NCI-H2196 (cell line): ENCODE measurements around the gene UACA.
"Not testable (repeated sequence)": the region's sequence is repeated elsewhere in the genome, so short reads cannot be mapped to it uniquely, and the experiment has no call there.

ENCODE experiments used
- DNase-seq: peaks from one replicate; lab custom pipeline; 2025; ENCODE audit not compliant: unreplicated experiment; lab: John Stamatoyannopoulos, UW

UACA gene, protein sequence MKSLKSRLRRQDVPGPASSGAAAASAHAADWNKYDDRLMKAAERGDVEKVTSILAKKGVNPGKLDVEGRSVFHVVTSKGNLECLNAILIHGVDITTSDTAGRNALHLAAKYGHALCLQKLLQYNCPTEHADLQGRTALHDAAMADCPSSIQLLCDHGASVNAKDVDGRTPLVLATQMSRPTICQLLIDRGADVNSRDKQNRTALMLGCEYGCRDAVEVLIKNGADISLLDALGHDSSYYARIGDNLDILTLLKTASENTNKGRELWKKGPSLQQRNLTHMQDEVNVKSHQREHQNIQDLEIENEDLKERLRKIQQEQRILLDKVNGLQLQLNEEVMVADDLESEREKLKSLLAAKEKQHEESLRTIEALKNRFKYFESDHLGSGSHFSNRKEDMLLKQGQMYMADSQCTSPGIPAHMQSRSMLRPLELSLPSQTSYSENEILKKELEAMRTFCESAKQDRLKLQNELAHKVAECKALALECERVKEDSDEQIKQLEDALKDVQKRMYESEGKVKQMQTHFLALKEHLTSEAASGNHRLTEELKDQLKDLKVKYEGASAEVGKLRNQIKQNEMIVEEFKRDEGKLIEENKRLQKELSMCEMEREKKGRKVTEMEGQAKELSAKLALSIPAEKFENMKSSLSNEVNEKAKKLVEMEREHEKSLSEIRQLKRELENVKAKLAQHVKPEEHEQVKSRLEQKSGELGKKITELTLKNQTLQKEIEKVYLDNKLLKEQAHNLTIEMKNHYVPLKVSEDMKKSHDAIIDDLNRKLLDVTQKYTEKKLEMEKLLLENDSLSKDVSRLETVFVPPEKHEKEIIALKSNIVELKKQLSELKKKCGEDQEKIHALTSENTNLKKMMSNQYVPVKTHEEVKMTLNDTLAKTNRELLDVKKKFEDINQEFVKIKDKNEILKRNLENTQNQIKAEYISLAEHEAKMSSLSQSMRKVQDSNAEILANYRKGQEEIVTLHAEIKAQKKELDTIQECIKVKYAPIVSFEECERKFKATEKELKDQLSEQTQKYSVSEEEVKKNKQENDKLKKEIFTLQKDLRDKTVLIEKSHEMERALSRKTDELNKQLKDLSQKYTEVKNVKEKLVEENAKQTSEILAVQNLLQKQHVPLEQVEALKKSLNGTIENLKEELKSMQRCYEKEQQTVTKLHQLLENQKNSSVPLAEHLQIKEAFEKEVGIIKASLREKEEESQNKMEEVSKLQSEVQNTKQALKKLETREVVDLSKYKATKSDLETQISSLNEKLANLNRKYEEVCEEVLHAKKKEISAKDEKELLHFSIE (N-terminal part only)

DNA sequence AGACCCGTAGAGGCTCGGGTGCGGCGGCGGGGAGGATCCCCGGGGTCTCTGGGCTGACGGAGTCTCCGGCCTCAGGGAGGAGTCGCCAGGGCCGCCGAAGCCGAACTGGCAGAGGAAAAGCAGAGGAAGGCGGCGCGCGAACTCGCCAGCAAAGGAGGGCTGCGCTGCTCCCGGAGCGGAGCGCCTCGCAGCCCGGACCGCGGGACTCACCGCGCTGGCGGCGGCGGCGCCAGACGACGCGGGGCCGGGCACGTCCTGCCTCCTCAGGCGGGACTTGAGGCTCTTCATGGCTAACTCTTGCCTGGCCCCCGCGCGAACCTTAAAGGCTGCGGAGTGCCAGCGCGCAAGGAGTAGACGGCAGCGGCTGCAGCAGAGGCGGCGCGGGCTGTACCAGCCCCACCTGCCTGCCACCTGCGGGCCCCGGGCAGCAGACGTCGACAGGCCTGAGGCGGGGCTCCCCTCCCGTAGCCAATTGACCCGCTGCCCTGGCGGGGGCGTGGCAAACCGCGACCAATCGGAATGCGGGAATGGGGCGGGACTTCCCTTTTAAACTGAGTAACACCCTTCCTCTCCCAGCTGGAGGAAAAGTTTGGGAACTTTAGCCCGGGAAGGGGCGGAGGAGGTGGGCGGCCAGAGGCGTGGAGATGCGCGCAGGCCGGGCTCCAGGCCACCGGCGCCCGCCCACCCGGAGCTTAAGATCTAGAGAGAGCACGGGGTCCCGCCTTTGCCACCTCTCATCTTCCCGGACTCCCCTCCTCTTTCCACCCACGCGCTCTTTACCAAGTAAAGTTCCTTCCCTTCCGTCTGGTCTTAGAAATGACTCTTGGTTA, at the start of gene UACA:
TSS of gene UACA (minus strand) at position 439 of the 830 bp plus-strand sequence. CDS start at position 288, 151 bp downstream.
- peak; percentile 84 for DNase-seq

DNA sequence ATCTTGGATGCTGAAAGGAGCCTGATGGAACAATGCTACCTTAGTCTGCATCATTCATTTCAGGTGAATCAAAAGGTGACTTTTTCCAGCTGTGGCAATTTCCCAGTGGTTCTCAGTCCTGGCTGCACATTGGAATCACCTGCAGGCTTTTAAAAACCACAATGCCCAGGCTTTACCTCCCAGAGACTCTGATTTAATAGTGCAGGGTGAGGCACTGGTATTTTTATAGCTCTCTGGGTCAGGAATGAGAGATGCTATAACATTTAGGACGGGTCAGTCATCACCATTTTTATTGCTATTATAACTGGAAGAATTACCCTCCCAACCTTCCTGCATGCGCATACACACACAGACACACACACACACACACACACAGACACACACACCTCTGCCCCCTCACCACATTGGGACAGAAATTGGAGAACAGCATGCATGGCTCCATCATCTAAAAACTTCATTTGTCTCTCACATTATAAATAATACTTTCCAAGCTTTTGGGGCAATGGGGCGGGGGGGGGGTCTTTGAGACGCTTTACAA, 49.5 kb upstream of the UACA start:
- DNase-seq = no peak

GRCh38 chr15:70810916-70811578, 47.7 kb upstream of the UACA start:
- DNase-seq = no peak

DNA sequence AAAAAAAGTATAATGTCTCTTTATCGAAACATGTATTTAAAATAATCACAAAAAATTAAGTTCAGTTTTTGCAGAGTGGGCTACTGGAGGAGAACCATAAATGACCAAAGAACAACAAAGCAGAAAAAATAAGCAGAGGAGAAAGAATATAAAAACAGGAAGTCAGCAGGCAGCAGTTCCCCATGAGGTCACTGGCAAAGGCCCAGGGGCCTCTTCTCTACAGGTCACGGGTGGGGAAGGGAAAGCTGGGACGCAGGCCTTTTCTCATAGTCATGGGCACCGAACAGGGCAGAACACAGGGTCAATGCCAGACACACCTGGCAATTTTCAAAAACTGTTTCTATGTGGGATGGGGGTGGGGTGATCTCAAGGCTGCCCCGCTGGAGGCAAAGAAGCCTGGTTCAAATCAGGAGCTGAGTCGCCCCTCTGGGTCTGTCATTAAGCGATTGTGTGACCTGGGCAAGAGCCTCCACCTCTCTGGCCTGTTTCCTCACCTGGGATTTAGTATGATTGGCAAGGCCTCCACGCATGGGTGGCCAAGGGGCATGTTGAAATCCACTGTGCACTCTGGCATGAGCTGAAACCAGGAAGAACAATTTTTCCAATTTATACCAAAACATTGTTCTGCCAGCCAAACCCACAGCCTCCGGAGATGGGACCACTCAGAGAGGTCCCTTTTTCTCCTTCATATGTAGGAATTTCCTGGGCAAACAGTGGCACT, 43.8 kb upstream of the UACA start:
- DNase-seq = no peak

GRCh38 chr15:70804388-70804787, 41.0 kb upstream of the UACA start:
- DNase-seq = not testable (repeated sequence)

DNA sequence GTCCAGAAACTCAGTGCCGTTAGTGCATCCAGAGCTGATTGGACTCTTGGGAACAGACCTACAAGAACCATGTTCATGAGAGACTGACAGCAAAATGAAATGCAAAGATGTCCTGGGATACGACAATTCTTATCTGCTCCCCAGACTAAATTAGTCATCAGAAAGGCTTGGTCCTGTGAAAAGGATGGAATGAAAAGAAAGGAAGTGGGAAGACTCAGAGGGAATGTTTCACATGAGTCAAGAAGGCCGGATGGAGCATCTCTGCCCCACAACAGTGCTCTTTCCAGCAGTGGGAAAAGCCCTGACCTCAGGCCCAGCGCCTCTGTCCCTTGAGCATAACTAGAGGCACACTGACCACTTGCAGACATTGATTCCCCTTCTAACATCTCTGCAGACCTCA, 39.3 kb upstream of the UACA start:
- no peak for DNase-seq

- DNase-seq = no peak
These were observed 37.8 kb upstream of the UACA start for GRCh38 chr15:70801109-70801508.

- DNase-seq = no peak
These were observed 36.5 kb upstream of the UACA start for GRCh38 chr15:70799667-70800450.

DNA sequence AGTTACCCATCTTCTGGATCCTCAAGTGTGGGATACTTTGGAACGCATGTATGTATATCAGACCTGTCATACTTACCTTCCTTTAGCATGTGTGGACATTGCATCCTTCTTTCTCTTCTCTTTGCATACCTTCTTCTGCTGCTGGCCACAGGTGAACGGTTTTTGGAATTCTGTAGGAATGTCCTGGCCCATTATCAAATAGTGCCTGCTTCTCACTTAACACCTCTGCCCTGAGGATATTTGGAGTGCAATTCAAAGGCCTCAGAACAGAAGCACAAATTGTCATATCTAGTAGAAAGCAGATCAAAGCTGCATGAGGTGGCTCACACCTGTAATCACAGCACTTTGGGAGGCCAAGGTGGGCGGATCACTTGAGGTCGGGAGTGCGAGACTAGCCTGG, 34.1 kb upstream of the UACA start:
- DNase-seq = no peak

GRCh38 chr15:70796516-70797310, 33.4 kb upstream of the UACA start:
- no peak for DNase-seq

DNA sequence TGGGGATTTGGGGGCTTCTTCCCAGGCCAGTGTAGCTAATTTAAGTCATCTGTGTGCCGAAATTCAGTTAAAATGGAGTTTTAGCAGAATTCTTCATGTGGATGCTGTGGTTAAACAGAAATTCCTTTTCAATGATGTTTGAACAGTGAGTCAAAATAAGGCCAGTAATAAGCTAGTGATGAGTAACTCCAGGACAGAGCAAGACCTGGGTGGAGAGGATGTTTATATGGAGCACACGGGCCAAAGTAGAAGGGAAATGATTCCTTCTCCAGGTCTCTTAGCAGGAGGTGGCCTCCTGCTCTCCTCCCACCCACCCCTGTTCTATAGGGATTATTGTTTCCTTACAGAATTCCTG, 31.9 kb upstream of the UACA start:
- DNase-seq = no peak

DNA sequence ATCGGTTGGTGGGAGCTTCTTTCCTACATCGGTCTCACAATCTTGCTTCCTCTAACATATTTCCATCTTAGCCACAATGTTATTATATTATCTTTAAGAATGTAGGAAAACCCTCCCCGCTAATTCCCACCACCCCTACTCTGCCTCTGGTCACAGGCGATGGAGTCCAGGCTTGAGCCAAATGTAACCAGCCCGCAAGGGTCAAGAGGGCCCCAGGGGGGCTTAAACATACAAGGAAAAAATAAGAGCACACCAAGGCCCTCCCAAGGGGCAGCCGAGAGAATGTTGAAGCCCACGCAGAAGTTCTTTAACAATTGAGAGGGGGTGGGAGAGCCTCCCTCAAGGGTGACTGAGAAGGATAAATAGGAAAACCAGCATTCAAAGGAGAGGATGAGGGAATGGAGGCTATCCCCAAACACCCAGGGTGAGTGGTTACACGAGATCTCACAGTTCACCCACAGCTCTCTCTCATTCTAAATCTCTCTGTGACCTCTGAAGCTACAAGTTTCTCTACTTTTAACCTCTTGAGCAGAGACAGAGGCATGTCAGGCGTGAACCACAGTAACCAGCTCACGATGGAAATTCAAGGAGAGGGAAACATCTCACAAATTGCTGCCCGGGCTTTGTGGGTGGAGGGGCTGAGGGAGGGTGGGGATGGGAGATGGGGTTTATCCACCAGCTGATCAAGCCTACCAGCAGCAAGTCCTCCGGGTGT, 31.4 kb upstream of the UACA start:
- DNase-seq = no peak

DNA sequence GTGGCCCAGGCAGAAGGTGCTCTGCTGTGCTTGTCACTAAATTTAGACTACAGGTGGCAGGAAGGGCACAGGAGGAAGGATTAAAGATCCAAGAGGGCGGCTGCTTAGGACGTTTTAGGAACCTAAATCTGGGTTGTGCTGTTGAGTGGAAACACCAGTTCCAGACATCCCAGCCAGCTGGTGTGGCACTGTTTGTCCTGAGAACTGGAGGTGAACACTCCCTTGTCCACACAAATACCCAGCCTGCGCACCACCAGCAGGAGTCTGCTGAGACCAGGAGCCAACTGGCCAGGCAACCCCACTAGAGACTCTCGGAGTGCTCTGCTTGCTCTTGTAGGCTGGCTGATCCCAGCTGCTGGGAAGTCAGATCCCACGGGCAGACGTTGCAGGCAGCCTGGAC, 30.3 kb upstream of the UACA start:
- no peak for DNase-seq

DNA sequence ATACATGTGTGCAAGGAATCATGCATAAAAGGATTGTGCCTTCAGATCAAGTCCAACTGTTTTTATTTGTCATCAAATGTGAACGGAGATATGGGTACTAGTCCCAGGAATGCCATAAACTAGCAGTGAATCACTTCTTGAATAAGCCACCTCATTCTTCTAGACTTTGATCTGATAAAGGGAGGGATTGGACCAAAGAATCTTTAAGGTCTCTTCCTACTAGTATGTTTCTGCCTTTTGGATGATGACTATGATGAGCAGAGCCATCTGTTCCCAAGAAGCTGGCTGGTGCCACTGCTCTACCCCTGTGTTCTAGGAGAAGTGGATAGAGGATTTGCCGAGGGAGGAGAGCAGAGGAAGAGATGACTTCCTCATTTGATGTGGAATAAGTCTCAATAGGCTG, 28.8 kb upstream of the UACA start:
- DNase-seq = no peak

DNA sequence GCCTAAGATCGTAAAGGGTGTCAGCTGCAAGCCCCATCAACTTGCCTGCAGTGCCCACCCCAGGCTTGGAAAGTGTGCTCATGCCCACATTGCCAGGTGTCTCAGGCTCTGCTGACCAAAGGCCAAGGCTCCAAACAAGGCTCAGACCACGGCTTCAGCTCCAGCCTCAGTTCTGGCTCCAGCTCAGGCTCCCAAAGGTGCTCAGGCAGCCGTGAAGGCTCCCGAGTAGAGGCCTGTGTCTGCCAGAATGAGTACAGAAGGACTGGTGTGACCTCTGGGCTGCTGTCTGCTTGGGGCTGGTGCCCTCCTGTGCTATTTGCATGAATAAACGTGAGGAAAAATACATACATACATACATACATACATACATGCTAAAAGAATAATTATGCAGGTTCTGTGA, 27.9 kb upstream of the UACA start:
- no peak for DNase-seq

- DNase-seq = no peak
These were observed 25.9 kb upstream of the UACA start for GRCh38 chr15:70789213-70789612.
